HG02642 (cell line): ENCODE data around the gene KLRF2.
"Not testable (repeated sequence)": the region's sequence is repeated elsewhere in the genome, so short reads cannot be mapped to it uniquely, and the experiment has no call there.

Experiments used
- ATAC-seq: cut with Tn5 transposase; IDR thresholded peaks from one replicate; pipeline ENCODE4 v1.9.1; 2021; ENCODE audit warnings: mild to moderate bottlenecking; ENCODE audit not compliant: unreplicated experiment, poor library complexity

Gene KLRF2, protein sequence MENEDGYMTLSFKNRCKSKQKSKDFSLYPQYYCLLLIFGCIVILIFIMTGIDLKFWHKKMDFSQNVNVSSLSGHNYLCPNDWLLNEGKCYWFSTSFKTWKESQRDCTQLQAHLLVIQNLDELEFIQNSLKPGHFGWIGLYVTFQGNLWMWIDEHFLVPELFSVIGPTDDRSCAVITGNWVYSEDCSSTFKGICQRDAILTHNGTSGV

GRCh38 chr12:9881246-9881645, at the start of gene KLRF2:
KLRF2 (plus strand) TSS chr12:9881489; CDS start chr12:9881596, 107 bp downstream.
- no peak for ATAC-seq

- ATAC-seq: no peak
Measured at GRCh38 chr12:9831720-9832119, 49.6 kb upstream of the KLRF2 start.

GRCh38 chr12:9843407-9843806, 37.9 kb upstream of the KLRF2 start:
- no peak for ATAC-seq

- ATAC-seq: no peak
Measured at GRCh38 chr12:9848899-9849298, 32.4 kb upstream of the KLRF2 start.

DNA sequence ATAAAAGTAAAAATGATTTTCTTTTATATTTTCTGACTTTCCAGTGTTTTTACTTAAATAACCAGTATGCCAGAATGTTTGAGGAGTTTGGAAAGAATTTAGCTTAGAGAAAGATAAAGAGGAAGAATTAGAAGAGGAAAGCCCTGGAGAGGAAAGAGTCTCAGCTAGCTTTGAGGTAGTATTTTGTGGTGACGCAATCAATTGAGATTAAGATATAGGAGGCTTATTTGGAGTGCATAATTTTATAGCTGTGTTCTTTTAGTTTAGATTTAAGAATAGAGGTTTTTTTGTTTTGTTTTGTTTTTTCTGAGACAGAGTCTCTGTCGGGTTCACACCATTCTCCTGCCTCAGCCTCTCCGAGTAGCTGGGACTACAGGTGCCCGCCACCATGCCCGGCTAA, 30.2 kb upstream of the KLRF2 start:
- no peak for ATAC-seq

DNA sequence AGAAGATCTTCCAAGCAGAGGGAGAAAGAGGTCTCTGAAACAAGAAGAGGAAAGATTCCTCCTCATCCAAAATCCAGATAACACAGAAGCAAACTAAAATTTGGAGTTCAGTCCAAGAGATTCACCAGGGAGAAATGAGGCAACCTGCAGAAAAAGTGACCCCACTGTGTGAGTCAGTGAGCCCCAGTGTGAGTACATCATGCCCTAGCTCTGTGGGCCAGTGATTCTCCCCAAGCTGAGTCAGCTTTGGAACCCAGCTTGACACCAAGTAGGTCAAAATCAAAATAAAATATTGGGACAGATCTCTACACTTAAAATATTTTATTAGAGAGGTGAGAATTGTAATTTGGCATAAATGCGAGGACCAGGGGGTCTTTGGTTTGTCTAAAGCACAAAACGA, 29.4 kb upstream of the KLRF2 start:
- no peak for ATAC-seq

DNA sequence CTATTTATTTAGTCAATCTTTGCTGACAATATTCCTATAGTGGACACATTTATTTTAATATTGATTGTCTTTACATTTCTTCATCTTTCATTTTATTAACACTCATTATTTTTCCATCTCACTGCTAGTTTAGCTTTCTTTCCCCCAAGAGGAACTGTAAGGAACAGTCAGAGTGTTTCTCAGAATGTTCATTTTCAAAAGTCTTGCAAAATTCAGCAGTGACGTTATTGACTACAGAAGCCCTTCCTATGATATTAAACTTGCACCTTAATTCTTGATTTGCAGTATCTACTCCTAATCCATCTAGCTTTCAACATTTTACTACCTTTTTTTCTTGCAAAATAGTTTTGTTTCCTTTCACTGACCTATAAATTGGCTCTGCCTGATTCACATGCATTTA, 25.1 kb upstream of the KLRF2 start:
- ATAC-seq: no peak

DNA sequence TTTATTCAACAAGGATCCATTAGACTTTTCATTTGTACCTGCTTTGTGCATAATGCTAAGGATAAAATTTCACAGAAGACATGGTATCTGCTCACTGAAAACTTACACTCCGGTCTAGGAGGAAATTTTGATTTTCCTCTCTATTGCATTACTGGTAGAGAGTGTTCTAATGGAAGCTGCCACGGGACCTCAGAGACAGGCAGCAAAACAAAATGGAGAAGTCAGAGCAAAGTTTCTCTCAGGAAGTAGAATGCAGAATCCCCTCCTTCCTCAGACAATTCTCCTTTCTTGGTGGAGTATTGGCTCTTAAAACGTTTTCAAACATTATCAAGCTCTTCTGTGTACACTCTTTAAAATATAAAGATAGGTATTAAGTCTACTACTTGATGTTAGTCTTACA, 24.4 kb upstream of the KLRF2 start:
- no peak for ATAC-seq

- ATAC-seq: no peak
Measured at GRCh38 chr12:9858135-9858534, 23.2 kb upstream of the KLRF2 start.

DNA sequence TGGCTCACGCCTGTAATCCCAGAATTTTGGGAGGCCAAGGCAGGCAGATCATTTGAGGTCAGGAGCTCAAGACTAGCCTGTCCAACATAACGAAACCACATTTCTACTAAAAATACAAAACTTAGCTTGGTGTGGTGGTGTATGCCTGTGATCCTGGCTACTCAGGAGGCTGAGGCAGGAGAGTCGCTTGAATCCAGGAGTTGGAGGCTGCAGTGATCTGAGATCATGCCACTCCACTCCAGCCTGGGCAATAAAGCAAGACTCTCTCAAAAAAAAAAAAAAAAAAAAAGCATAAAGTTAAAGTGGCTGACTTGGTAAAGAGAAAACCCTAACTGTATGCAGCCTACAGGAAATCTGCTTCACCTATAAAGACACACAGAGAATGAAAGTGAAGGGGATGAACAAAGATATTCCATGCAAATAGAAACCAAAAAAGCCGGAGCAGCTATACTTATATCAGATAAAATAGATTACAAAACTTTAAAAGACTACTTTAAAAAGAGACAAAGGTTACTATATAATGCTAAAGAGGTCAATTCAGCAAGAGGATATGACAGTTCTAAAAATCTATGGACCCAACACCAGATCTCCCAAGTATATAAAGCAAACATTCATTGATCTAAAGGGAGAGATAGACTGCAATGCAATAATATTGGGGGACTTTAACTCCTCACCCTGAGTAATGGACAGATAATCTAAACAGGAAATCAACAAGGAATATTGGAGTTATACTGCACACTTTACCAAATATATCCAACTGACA, 16.2 kb upstream of the KLRF2 start:
- ATAC-seq: no peak

DNA sequence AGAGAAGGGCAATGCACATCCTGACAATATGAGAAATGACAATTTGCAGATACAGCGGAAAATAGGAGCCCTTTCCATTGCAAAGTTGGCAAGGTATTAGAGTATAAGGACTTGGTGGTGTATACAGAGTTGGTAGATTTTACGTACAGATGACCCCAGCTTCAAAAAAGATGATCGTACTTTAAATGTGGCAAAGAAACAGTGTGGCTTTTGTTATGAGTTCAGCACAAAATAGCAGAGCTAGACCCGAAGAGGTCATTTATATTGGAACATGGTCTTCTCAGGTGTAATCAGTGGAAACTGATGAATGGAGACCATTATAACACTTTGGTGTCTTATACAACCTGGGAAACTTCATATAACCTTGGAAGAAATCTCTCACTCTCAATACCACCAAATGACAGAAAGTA, 14.4 kb upstream of the KLRF2 start:
- ATAC-seq: no peak

GRCh38 chr12:9867531-9867930, 13.8 kb upstream of the KLRF2 start:
- ATAC-seq: no peak

DNA sequence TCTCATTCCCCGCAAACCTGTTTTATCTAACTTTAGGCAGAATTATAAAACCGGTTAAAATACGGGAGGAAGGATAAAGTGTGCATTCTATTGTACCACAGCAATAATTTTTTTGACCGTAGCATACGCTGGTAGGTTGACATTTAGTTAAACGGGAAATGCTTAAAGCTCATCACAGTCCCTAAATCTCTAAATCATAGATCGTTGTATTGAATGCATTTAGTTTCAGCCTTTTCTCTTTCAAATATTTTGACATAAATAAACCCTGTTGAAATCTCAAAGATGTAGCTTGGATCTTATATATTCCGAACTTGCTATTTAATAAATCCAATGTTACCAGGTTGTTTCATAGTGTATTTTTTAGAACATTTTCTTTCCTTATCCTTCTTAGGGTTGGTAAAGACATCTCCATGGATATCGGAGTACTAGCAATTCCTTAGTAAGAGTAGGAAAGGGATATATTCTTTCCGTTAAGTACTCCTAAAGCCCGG, 12.9 kb upstream of the KLRF2 start:
- no peak for ATAC-seq

DNA sequence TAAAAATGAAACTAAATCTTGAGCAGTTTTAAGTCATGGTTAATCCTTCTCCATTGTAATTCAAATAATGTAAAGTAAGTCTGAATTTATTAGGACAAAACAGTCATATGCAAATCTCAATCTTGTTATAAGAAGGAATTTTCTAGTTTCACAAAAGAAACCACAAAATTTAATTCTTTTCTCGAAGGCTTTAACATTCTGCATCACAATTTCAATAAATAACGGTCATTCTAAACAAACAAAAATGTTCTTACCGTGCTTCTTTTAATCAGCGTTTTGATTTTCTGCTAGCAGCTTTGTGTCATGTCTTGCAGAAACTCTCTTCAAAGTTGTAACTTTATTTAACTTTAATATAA, 12.4 kb upstream of the KLRF2 start:
- ATAC-seq: no peak

DNA sequence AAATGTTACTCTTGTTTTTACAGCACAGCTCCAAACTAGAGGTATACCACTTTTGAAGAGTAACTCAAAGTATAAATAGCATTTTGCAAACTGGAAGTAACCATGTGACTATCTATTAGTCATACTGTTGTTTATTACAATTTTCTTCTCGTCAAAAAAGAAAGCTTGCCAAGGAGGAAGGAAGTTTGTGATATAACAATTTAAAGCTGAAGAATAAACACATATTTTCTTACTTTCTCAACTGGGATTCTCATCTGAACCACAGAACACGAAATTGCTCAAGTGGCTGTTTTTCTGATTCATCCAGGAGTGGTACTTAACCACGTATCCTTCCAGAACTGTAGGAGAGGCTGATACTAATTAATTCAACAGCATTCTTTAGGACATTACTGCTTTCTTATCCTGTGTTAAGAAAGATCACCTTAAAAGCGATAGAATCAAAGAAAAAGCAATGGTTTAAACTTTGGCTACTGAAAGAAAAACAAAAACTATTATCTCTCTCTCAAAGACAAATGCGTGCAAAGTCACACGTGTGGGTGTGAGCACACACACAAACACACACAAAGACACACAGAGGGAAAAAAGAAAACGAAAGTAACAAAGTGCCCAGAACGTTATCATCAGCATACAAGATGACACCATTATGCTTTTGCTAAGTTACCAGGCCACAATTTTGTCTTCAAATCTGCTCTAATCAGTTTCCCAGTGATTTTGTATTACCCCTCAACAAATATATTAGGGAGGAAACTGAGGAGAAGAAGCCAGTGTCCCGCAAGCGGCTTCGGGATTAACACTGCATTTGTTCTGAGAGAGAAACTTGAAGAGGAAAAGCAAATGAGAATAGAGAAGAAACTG, 11.8 kb upstream of the KLRF2 start, which contains the start of gene CLEC2B:
Gene CLEC2B, minus strand, starts transcription at position 48 of the 855 bp plus-strand sequence.
- ATAC-seq: no peak

DNA sequence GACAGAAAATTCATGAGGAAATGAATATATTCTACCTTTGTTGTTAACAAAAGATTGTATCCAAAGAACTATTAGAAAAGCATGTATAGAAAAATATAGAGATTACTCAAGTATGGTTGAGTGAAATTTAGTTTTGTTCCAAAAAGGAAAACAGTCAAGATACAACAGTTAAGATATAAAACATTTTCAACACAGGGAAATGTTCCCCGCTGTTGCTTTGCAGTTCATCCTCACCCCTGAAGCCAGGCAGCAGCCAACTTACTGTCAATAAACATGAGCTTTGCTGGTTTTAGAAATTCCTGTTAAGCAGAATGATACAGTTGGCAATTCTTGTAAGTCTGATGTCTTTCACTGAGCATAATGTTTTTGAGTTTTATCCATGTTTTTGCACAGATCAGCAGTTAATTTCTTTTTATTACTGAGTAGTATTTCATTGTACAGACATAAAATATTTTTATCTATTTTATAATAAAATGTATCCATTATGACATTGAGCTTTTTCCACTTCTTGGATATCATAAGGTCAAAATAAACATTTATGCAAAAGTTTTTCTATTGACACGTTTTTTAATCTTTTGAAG, 10.9 kb upstream of the KLRF2 start:
- ATAC-seq: no peak

DNA sequence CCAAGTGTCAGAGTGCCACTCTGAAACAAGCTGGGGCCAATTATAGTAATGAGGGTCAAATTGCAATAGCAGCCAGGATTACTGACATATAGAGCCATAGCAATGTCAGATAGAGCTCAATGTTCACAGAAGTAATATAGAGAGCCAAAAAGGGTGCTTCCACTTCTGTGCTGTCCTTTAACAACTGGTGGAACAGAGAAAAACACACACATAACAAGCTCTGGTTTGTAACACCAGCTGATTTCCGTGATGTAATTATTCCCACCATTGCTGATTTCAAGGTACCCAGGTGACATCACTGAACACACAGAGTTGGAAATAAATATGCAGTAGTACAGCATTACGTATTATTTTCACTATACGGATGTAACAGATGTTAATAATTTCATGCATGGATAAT, 9.1 kb upstream of the KLRF2 start:
- no peak for ATAC-seq

- ATAC-seq: no peak
Measured at GRCh38 chr12:9872742-9873141, 8.5 kb upstream of the KLRF2 start.

- not testable (repeated sequence) for ATAC-seq
Measured at GRCh38 chr12:9876120-9876519, 5.2 kb upstream of the KLRF2 start.

DNA sequence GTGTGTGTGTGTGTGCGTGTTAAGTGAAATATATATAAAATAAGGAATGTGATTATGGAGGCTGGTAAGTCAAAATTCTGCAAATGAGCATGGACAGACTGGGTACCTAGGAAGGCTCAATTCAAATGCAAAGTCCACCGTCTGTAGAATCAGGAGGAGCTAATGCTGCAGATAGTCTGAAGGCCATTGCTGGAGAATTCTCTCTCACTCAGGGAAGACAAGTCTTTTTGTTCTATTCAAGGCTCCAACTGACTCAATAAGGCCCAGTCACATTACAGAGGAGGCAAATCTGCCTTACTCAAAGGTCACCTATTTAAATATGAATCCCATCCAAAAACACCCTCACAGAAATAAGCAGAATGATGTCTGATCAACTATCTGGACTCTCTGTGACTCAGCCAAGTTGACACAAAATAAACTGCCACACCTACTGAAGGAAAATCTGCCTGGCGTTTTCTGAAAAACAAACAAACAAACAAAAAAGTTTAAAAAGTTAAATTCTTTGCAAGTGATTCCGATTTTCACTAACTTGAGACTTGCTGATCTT, 684 bp upstream of the KLRF2 start:
- ATAC-seq: no peak
